Mesenchymal stem cell (in vitro differentiated cells and primary cell): ENCODE results near the gene AKAP17A.

Experiments used
- DNase-seq: peaks from one replicate; pipeline ENCODE4 v3.0.0-alpha.2; 2013
- H2AFZ ChIP-seq: one replicate; pipeline ENCODE4 v1.6.1; 2013; ENCODE audit warnings: low read depth, mild to moderate bottlenecking, control low read depth, inconsistent platforms, low read length, moderate library complexity
- H2AK5ac ChIP-seq: 2 replicates; pipeline ENCODE4 v1.6.1; 2013; ENCODE audit warnings: low read length, moderate library complexity, mild to moderate bottlenecking, inconsistent platforms; ENCODE audit not compliant: severe bottlenecking
- H2BK120ac ChIP-seq: one replicate; pipeline ENCODE4 v1.6.1; 2013; ENCODE audit warnings: low read depth, mild to moderate bottlenecking, inconsistent platforms, low read length, moderate library complexity
- H2BK12ac ChIP-seq, 2 experiments: one replicate each; pipeline ENCODE4 v1.6.1; 2013; ENCODE audit warnings: inconsistent platforms in 2 of 2, low read length in 2 of 2, mild to moderate bottlenecking in 2 of 2, moderate library complexity in 2 of 2, control low read depth in 1 of 2
- H2BK15ac ChIP-seq: one replicate; pipeline ENCODE4 v1.6.1; 2013; ENCODE audit warnings: mild to moderate bottlenecking, low read depth, inconsistent platforms; ENCODE audit not compliant: poor library complexity, severe bottlenecking
- H2BK5ac ChIP-seq: 2 replicates; pipeline ENCODE4 v1.6.1; 2013; ENCODE audit warnings: low read depth, mild to moderate bottlenecking, low read length, control low read depth, inconsistent platforms; ENCODE audit not compliant: poor library complexity, severe bottlenecking
- H3K14ac ChIP-seq, 2 experiments: one replicate each; pipeline ENCODE4 v1.6.1; 2013; ENCODE audit warnings: inconsistent platforms in 2 of 2, low read length in 2 of 2, control low read depth in 1 of 2, mild to moderate bottlenecking in 1 of 2, moderate library complexity in 1 of 2
- H3K18ac ChIP-seq, 2 experiments: one replicate each; pipeline ENCODE4 v1.6.1; 2013; ENCODE audit warnings: inconsistent platforms in 2 of 2, low read length in 2 of 2, control low read depth in 1 of 2, low read depth in 1 of 2, mild to moderate bottlenecking in 1 of 2
- H3K23ac ChIP-seq, 2 experiments: one replicate each; pipeline ENCODE4 v1.6.1; 2013; ENCODE audit warnings: inconsistent platforms in 2 of 2, low read length in 2 of 2, mild to moderate bottlenecking in 2 of 2, moderate library complexity in 2 of 2, control low read depth in 1 of 2
- H3K27ac ChIP-seq: 2 replicates; pipeline ENCODE4 v1.5.1; 2013; ENCODE audit warnings: mild to moderate bottlenecking, moderate library complexity, low read length, control low read depth, inconsistent platforms; ENCODE audit not compliant: poor library complexity, severe bottlenecking
- H3K27me3 ChIP-seq, 2 experiments: 2 replicates each; pipeline versions ENCODE4 v1.6.1 to v1.7.0; 2013; ENCODE audit warnings: low read length in 2 of 2, mild to moderate bottlenecking in 2 of 2, moderate library complexity in 2 of 2, control low read depth in 1 of 2, inconsistent platforms in 1 of 2; ENCODE audit not compliant: control insufficient read depth in 1 of 2, insufficient read depth in 1 of 2
- H3K36me3 ChIP-seq, 2 experiments: 2 replicates each; pipeline versions ENCODE4 v1.6.1 to v1.7.0; 2013; ENCODE audit warnings: low read length in 2 of 2, control low read depth in 1 of 2, inconsistent platforms in 1 of 2, low read depth in 1 of 2, mild to moderate bottlenecking in 1 of 2; ENCODE audit not compliant: insufficient read depth in 2 of 2, control insufficient read depth in 1 of 2
- H3K4ac ChIP-seq, 2 experiments: one replicate each; pipeline ENCODE4 v1.6.1; 2013; ENCODE audit warnings: inconsistent platforms in 2 of 2, low read length in 2 of 2, mild to moderate bottlenecking in 2 of 2, moderate library complexity in 2 of 2, control low read depth in 1 of 2, low read depth in 1 of 2
- H3K4me1 ChIP-seq: 2 replicates; pipeline ENCODE4 v1.6.1; 2013; ENCODE audit warnings: low read depth, low read length, control low read depth; ENCODE audit not compliant: control insufficient read depth, insufficient read depth
- H3K4me2 ChIP-seq: 2 replicates; pipeline ENCODE4 v1.6.1; 2013; ENCODE audit warnings: low read length, mild to moderate bottlenecking, inconsistent platforms; ENCODE audit not compliant: poor library complexity, severe bottlenecking
- H3K4me3 ChIP-seq, 2 experiments: 2 replicates each; pipeline versions ENCODE4 v1.5.1 to v1.7.0; 2013; ENCODE audit warnings: low read length in 2 of 2, mild to moderate bottlenecking in 2 of 2, control low read depth in 1 of 2, low read depth in 1 of 2; ENCODE audit not compliant: insufficient read depth in 1 of 2
- H3K79me1 ChIP-seq: replicated peaks from 2 replicates; pipeline ENCODE4 v1.6.1; 2013; ENCODE audit warnings: mild to moderate bottlenecking, control low read depth, low read length, inconsistent platforms; ENCODE audit not compliant: poor library complexity, severe bottlenecking
- H3K9ac ChIP-seq: 2 replicates; pipeline ENCODE4 v1.7.0; 2013; ENCODE audit warnings: mild to moderate bottlenecking, low read length, moderate library complexity
- H3K9me3 ChIP-seq: 2 replicates; pipeline ENCODE4 v1.7.0; 2013; ENCODE audit warnings: mild to moderate bottlenecking, low read length; ENCODE audit not compliant: control insufficient read depth
- H4K8ac ChIP-seq: one replicate; pipeline ENCODE4 v1.6.1; 2013; ENCODE audit warnings: inconsistent platforms, mild to moderate bottlenecking, low read length, moderate library complexity
- H4K91ac ChIP-seq: one replicate; pipeline ENCODE4 v1.6.1; 2013; ENCODE audit warnings: mild to moderate bottlenecking, low read length, inconsistent platforms
- WGBS: methylation state at CpG from one replicate; pipeline ENCODE4 v1.1.7; 2013; ENCODE audit warnings: mixed read lengths; 5-methylcytosine and 5-hydroxymethylcytosine counted together

Gene AKAP17A

GRCh38 chrX:1610736-1611135 is 19.3 kb downstream of the AKAP17A start:
- no peak overlapping the region for H2AK5ac ChIP-seq
- no peak overlapping the region for H2AFZ ChIP-seq
- H4K91ac ChIP-seq, result no peak overlapping the region
- H2BK12ac ChIP-seq, result no peak overlapping the region
- no peaks in the 10 kb centered on the region for H3K79me1 ChIP-seq
- no peak for DNase-seq
- H2BK15ac ChIP-seq, result no peak overlapping the region
- no peak overlapping the region for H3K27ac ChIP-seq
- H3K4me2 ChIP-seq, result no peak overlapping the region
- no peak overlapping the region for H3K14ac ChIP-seq
- H3K4me3 ChIP-seq, result no peak overlapping the region
- H3K36me3 ChIP-seq, result peaks cover 0 to 7% of the 10 kb centered on the region in 2 experiments
- H4K8ac ChIP-seq, result no peak overlapping the region
- no peaks in the 10 kb centered on the region for H3K27me3 ChIP-seq
- H2BK5ac ChIP-seq, result no peak overlapping the region
- peaks cover 12% of the 10 kb centered on the region for H3K4me1 ChIP-seq
- H3K9ac ChIP-seq, result no peak overlapping the region
- H3K9me3 ChIP-seq, result no peaks in the 10 kb centered on the region
- H2BK120ac ChIP-seq, result no peak overlapping the region
- H3K4ac ChIP-seq, result no peak overlapping the region
- whole genome bisulfite sequencing, result 83% methylated on average over 12 of the region's 12 CpGs
- H3K18ac ChIP-seq, result no peak overlapping the region
- no peak overlapping the region for H3K23ac ChIP-seq

- H3K79me1 ChIP-seq, result no peaks in the 10 kb centered on the region
- H3K9ac ChIP-seq, result no peak overlapping the region
- H2AK5ac ChIP-seq, result no peak overlapping the region
- no peak overlapping the region for H3K4me2 ChIP-seq
- peaks cover 17% of the 10 kb centered on the region for H3K4me1 ChIP-seq
- H4K91ac ChIP-seq, result no peak overlapping the region
- H2AFZ ChIP-seq, result no peak overlapping the region
- no peak overlapping the region for H2BK120ac ChIP-seq
- no peaks in the 10 kb centered on the region for H3K27me3 ChIP-seq
- H2BK12ac ChIP-seq, result no peak overlapping the region
- no peak overlapping the region for H3K4me3 ChIP-seq
- no peak overlapping the region for H3K4ac ChIP-seq
- H3K36me3 ChIP-seq, result peaks cover 0 to 7% of the 10 kb centered on the region in 2 experiments
- WGBS, result 96% methylated on average over 4 of the region's 5 CpGs
- no peak overlapping the region for H3K27ac ChIP-seq
- H3K18ac ChIP-seq, result no peak overlapping the region
- no peak overlapping the region for H2BK5ac ChIP-seq
- H3K23ac ChIP-seq, result no peak overlapping the region
- DNase-seq, result no peak
- H4K8ac ChIP-seq, result no peak overlapping the region
- no peak overlapping the region for H2BK15ac ChIP-seq
- no peak overlapping the region for H3K14ac ChIP-seq
- no peaks in the 10 kb centered on the region for H3K9me3 ChIP-seq
These were observed 21.4 kb downstream of the AKAP17A start for GRCh38 chrX:1612641-1613286.

- no peaks in the 10 kb centered on the region for H3K27me3 ChIP-seq
- H3K4me1 ChIP-seq, result peaks cover 12% of the 10 kb centered on the region
- no peaks in the 10 kb centered on the region for H3K36me3 ChIP-seq
- H2AK5ac ChIP-seq, result no peak within 1 kb of the TSS
- no peak within 1 kb of the TSS for H3K9ac ChIP-seq
- no peak within 1 kb of the TSS for H3K4ac ChIP-seq
- no peak within 1 kb of the TSS for H2BK120ac ChIP-seq
- H4K91ac ChIP-seq, result no peak within 1 kb of the TSS
- H3K18ac ChIP-seq, result no peak within 1 kb of the TSS
- H2BK15ac ChIP-seq, result no peak within 1 kb of the TSS
- no peak within 1 kb of the TSS for H3K4me3 ChIP-seq
- WGBS, result 86% methylated on average over 17 of the region's 17 CpGs
- H3K79me1 ChIP-seq, result no peaks in the 10 kb centered on the region
- H3K9me3 ChIP-seq, result no peaks in the 10 kb centered on the region
- H3K27ac ChIP-seq, result no peak within 1 kb of the TSS
- no peak within 1 kb of the TSS for H3K23ac ChIP-seq
- no peak within 1 kb of the TSS for H3K4me2 ChIP-seq
- no peak within 1 kb of the TSS for H4K8ac ChIP-seq
- H2AFZ ChIP-seq, result no peak within 1 kb of the TSS
- H2BK12ac ChIP-seq, result no peak within 1 kb of the TSS
- no peak within 1 kb of the TSS for H2BK5ac ChIP-seq
- no peak within 1 kb of the TSS for H3K14ac ChIP-seq
- no peak for DNase-seq
These were observed 23.5 kb downstream of the AKAP17A start, which contains the start of gene ASMT for GRCh38 chrX:1614927-1615326. Gene ASMT (plus strand): TSS chrX:1615059. CDS start chrX:1615200, 141 bp downstream.

GRCh38 chrX:1618689-1619088 is 27.3 kb downstream of the AKAP17A start:
- no peak overlapping the region for H3K4me2 ChIP-seq
- no peak overlapping the region for H3K4ac ChIP-seq
- no peak overlapping the region for H2BK15ac ChIP-seq
- WGBS, result 53% methylated on average over 4 of the region's 4 CpGs
- H3K4me3 ChIP-seq, result no peak overlapping the region
- peaks cover 6% of the 10 kb centered on the region for H3K4me1 ChIP-seq
- H3K27me3 ChIP-seq, result no peaks in the 10 kb centered on the region
- no peaks in the 10 kb centered on the region for H3K36me3 ChIP-seq
- H2BK12ac ChIP-seq, result no peak overlapping the region
- H3K14ac ChIP-seq, result no peak overlapping the region
- H2AK5ac ChIP-seq, result peak overlapping the region; percentile 31
- no peak overlapping the region for H3K23ac ChIP-seq
- no peak overlapping the region for H2AFZ ChIP-seq
- no peak for DNase-seq
- no peak overlapping the region for H2BK5ac ChIP-seq
- no peaks in the 10 kb centered on the region for H3K9me3 ChIP-seq
- H3K79me1 ChIP-seq, result no peaks in the 10 kb centered on the region
- no peak overlapping the region for H3K9ac ChIP-seq
- H3K18ac ChIP-seq, result no peak overlapping the region
- H4K91ac ChIP-seq, result no peak overlapping the region
- no peak overlapping the region for H4K8ac ChIP-seq
- no peak overlapping the region for H3K27ac ChIP-seq
- no peak overlapping the region for H2BK120ac ChIP-seq
